GM18519 (cell line): ENCODE results near the gene ACACA.
"Not testable (repeated sequence)": the region's sequence is repeated elsewhere in the genome, so short reads cannot be mapped to it uniquely, and the experiment has no call there.

Source experiments
- ATAC-seq: cut with Tn5 transposase; IDR thresholded peaks from one replicate; pipeline ENCODE4 v1.9.1; 2021; ENCODE audit warnings: mild to moderate bottlenecking, moderate library complexity; ENCODE audit not compliant: unreplicated experiment, low FRiP score

Gene ACACA

GRCh38 chr17:37406635-37407461, at the start of gene ACACA, which contains the start of gene TADA2A:
Gene ACACA, minus strand, starts transcription at chr17:37406836. Its CDS starts 537 bp downstream, at chr17:37406299.
Gene TADA2A, plus strand, starts transcription at chr17:37406886. Its CDS starts 4,480 bp downstream, at chr17:37411366.
- peak; percentile 54 for ATAC-seq

- ATAC-seq = no peak
These were observed 43.5 kb upstream of the ACACA start for GRCh38 chr17:37450112-37450511.

GRCh38 chr17:37447641-37448040, 41.0 kb upstream of the ACACA start:
- no peak for ATAC-seq

- no peak for ATAC-seq
These were observed 39.4 kb upstream of the ACACA start for GRCh38 chr17:37446027-37446426.

DNA sequence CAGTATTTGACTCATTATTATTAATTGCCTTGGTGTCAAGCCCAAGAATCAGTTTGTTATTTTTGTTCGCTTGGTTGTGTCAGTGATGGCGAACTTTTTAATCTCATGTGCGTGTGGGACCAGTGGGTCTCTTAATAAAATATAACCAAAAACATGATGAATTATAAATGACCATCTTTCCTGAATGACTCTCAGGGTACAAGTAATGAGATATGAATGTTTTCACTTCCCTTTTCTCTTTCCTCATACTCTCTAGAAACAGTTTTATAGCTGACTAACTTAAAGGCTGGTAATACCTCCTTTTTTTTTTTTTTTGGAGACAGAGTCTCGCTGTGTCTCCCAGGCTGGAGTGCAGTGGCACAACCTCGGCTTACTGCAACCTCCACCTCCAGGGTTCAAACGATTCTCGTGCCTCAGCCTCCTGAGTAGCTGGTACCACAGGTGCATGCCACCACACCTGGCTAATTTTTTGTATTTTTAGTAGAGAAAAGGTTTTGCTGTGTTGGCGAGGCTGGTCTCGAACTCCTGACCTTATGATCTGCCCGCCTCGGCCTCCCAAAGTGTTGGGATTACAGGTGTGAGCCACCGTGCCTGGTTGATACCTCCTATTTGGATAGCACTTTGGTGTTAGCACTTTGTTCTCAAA, 34.9 kb upstream of the ACACA start:
- ATAC-seq = not testable (repeated sequence)

DNA sequence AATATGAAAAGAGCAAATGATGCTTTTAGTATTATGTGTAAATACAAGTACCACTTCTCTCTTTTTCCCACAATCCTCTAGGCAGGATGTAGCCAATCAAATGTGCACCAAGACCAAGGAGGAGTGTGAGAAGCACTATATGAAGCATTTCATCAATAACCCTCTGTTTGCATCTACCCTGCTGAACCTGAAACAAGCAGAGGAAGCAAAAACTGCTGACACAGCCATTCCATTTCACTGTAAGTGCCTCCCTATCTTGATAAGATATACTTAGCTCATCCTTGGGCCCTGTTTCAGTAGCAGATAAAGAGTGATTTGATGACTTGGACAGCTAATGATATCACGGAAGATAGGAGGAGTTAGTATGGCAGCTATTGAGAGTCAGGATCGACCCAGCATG, 33.8 kb upstream of the ACACA start:
- ATAC-seq = no peak

DNA sequence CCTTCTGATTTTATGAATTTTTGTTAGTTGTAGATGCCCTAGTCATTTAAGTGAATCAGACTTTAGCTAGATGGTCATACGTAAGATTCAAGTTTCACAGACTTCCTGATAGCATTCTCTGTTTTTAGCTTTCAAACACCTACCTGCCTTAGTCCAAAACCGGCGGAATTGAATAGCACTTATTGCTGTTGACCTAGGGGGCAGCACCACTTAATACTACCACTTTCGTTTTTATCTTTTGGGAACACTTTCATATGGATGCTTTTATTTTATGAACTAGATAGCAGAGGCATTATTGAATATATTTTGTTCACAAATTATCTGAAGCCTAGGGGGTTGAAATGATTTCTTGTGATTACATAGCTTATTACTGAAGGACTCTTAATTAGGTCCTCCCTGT, 31.5 kb upstream of the ACACA start:
- ATAC-seq = no peak

- no peak for ATAC-seq
These were observed 26.0 kb upstream of the ACACA start for GRCh38 chr17:37432671-37433070.

DNA sequence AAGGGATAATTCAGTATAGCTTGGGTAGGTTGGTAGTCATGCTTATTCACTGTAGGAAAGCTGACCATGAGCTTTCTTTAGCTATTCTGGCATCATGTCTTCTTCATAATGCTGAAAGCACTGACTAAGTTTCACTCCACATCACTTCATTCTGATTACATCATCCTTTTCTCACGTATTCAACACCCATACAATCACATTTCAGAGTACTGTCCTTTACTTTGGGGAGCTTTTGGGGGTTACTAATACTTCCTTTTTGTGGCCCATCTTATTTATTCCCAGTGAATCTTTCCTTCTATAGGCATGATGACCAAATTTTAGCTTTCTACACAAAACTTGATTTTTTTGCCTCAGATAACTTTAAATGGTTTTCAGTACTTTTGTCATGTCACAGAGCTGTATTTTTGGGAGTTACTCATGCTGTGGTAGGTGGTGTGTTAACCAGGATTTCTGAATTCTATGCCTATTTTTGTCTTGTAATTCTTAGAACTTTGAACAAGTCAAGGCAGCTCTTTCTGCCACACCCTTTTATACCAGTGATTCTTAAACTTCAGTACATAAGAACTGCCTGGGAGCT, 23.5 kb upstream of the ACACA start:
- no peak for ATAC-seq

DNA sequence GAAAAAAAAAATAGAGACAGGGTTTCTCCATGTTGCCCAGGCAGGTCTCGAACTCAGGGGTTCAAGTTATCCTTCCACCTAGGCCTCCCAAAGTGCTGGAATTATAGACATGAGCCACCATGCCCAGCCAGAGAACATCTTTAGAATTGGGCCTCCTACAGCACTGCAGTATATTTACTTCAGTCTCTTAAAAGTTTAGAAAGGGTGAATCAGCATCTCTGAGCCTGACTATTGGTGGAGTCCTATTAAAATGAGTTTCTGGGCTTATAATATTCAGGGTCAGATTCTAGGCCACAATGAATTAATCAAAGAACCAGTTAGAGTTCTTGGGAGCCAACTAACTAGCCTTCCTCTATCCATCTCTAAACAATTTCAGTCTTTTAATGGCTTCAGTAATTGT, 22.8 kb upstream of the ACACA start:
- ATAC-seq = no peak

GRCh38 chr17:37429039-37429438, 22.4 kb upstream of the ACACA start:
- ATAC-seq = no peak

- ATAC-seq = no peak
These were observed 18.6 kb upstream of the ACACA start for GRCh38 chr17:37425268-37425667.

GRCh38 chr17:37422971-37423625, 16.5 kb upstream of the ACACA start:
- no peak for ATAC-seq

GRCh38 chr17:37417852-37418251, 11.2 kb upstream of the ACACA start:
- no peak for ATAC-seq

GRCh38 chr17:37413875-37414519, 7.4 kb upstream of the ACACA start:
- ATAC-seq = no peak

GRCh38 chr17:37410357-37410756, 3.7 kb upstream of the ACACA start:
- ATAC-seq = no peak

DNA sequence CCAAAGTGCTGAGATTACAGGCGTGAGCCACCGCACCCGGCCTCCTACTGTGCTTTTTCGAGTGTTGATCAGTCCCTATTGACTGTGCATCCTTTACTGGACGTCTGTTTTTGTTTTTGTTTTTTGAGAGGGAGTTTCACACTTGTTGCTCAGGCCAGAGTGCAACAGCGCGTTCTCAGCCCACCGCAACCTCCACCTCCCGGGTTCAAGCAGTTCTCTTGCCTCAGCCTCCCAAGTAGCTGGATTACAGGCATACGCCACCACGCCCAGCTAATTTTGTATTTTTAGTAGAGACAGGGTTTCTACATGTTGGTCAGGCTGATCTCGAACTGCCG, 1.5 kb upstream of the ACACA start:
- ATAC-seq = not testable (repeated sequence)

DNA sequence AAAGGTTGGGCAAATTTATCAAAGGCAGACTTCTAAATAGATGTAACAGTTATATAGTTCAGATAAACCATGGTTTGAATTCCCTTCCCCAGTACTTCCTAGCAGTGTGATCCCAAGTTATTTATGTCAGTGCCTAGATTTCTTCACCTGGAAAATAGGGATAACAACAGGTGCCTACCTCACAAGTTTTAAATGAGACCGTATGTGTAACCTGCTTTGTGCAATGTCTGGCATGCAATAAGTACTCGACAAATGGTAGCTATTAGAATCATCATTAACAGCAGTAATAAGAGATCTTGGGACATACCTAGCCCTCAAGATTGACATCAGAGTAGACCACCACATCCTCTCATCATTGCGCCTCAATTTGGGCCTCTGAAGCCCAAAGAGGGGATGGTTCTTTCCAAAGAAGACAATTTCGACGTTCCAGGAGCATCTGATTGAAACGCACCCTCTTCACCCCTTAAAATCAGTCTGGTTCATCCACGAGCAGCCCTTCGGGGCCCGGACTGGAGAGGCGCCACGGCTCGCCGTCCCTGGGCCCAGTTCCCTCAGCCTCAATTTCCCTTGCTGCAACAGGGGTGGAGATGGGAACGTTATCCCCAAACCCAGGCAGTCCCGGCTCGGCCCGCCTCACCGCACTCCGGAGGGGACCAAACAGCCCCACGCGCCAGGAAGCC, 541 bp downstream of the ACACA start:
- ATAC-seq = peak; percentile 23

DNA sequence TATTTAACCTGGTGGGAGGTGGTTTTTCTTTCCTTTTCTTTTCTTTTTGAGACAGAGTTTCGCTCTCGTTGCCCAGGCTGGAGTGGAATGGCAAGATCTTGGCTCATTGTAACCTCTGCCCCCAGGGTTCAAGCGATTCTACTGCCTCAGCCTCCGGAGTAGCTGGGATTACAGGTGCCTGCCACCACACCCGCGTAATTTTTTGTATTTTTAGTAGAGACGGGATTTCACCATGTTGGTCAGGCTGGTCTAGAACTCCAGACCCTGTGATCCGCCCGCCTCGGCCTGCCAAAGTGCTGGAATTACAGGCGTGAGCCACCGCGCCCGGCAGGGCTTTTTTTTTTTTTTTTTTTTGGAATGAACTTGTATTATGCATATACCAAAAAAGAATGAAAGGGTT, 1.1 kb downstream of the ACACA start:
- ATAC-seq = not testable (repeated sequence)

- ATAC-seq = no peak
These were observed 6.1 kb downstream of the ACACA start for GRCh38 chr17:37400505-37400904.
